Glutamatergic neuron (in vitro differentiated cells): ENCODE data around the gene FGD4. TPM values are rescaled to one million over a fixed set of nuclear protein-coding genes. Genes with fewer than 3 reads are reported as not detected.
A peak's percentile ranks its signal among the peaks of the same experiment; 100 is the strongest.

Experiments used
- DNase-seq: peaks from one replicate; pipeline ENCODE4 v3.0.0; 2022
- H3K27ac Mint-ChIP-seq: one replicate; pipeline ENCODE4 v1.8.0; 2020; ENCODE audit warnings: mild to moderate bottlenecking, mixed read lengths, inconsistent platforms; ENCODE audit not compliant: unreplicated experiment
- H3K27me3 Mint-ChIP-seq: one replicate; pipeline ENCODE4 v1.8.0; 2020; ENCODE audit warnings: mild to moderate bottlenecking, moderate library complexity, mixed read lengths, inconsistent platforms; ENCODE audit not compliant: unreplicated experiment
- H3K36me3 Mint-ChIP-seq: one replicate; pipeline ENCODE4 v1.8.0; 2020; ENCODE audit warnings: mild to moderate bottlenecking, mixed read lengths, inconsistent platforms; ENCODE audit not compliant: unreplicated experiment
- H3K4me1 Mint-ChIP-seq: one replicate; pipeline ENCODE4 v1.8.0; 2020; ENCODE audit warnings: mild to moderate bottlenecking, low read depth, mixed read lengths, inconsistent platforms; ENCODE audit not compliant: unreplicated experiment
- H3K4me3 Mint-ChIP-seq: one replicate; pipeline ENCODE4 v1.8.0; 2020; ENCODE audit warnings: mild to moderate bottlenecking, mixed read lengths, inconsistent platforms; ENCODE audit not compliant: unreplicated experiment
- H3K9me3 Mint-ChIP-seq: one replicate; pipeline ENCODE4 v1.8.0; 2020; ENCODE audit warnings: mild to moderate bottlenecking, moderate library complexity, mixed read lengths, inconsistent platforms; ENCODE audit not compliant: unreplicated experiment
- total RNA-seq: library from RNA; stranded (reverse); fragmentation: NEBNext Ultra II Directional; extraction: Animal tissue kit (Norgen Biotek cat#: 25700); gene quantifications from one replicate; pipeline ENCODE4 v1.2.1, GENCODE V29; 2021; ENCODE audit not compliant: unreplicated experiment
- TF ChIP-seq, protein P1 (sequence below): fragments of 200-600 bp; sonication (generic); IDR thresholded peaks from one replicate; pipeline ENCODE4 v1.5.0; 2021; ENCODE audit not compliant: partially characterized antibody, unreplicated experiment

FGD4 gene
- total RNA-seq, 1 donor from 2014 or later: 105 TPM

DNA sequence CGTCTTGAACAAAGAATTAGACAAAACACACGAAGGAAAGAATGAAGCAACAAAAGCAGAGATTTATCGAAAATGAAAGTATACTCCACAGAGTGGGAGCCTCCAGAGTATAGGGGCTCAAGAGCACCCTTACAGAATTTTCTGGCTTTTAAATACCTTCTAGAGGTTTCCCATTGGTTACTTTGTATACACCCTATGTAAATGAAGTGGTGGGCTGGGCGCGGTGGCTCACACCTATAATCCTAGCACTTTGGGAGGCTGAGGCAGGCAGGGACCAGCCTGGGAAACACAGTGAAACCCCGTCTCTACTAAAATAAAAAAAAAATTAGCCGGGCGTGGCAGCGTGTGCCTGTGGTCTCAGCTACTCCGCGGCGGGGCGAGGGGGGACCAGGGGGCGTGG, 266.7 kb downstream of the FGD4 start:
- Mint-ChIP-seq H3K36me3 (peaks cover 19% of the 10 kb centered on the region), H3K27ac (no peak overlapping the region), H3K27me3 (peaks cover 4% of the 10 kb centered on the region), H3K9me3 (peaks cover 9% of the 10 kb centered on the region), H3K4me3 (no peak overlapping the region), H3K4me1 (peaks cover 5% of the 10 kb centered on the region)
- TF ChIP-seq, protein P1, sequence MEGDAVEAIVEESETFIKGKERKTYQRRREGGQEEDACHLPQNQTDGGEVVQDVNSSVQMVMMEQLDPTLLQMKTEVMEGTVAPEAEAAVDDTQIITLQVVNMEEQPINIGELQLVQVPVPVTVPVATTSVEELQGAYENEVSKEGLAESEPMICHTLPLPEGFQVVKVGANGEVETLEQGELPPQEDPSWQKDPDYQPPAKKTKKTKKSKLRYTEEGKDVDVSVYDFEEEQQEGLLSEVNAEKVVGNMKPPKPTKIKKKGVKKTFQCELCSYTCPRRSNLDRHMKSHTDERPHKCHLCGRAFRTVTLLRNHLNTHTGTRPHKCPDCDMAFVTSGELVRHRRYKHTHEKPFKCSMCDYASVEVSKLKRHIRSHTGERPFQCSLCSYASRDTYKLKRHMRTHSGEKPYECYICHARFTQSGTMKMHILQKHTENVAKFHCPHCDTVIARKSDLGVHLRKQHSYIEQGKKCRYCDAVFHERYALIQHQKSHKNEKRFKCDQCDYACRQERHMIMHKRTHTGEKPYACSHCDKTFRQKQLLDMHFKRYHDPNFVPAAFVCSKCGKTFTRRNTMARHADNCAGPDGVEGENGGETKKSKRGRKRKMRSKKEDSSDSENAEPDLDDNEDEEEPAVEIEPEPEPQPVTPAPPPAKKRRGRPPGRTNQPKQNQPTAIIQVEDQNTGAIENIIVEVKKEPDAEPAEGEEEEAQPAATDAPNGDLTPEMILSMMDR: no peak
- no peak for DNase-seq

GRCh38 chr12:32669584-32669983, 270.2 kb downstream of the FGD4 start:
- TF ChIP-seq, protein P1: no peak
- peaks cover 11% of the 10 kb centered on the region for H3K4me1 Mint-ChIP-seq

GRCh38 chr12:32671930-32672780, 272.8 kb downstream of the FGD4 start:
- Mint-ChIP-seq H3K4me3 (no peak overlapping the region), H3K36me3 (peaks cover 19% of the 10 kb centered on the region), H3K9me3 (peaks cover 12% of the 10 kb centered on the region), H3K27ac (peak overlapping the region; percentile 90), H3K4me1 (peaks cover 10% of the 10 kb centered on the region), H3K27me3 (peaks cover 12% of the 10 kb centered on the region)
- DNase-seq: peak; percentile 53
- TF ChIP-seq, protein P1: peak; percentile 42

More at GRCh38 chr12:32669584-32669983, 270.2 kb downstream of the FGD4 start:
- Mint-ChIP-seq H3K36me3 (peaks cover 19% of the 10 kb centered on the region), H3K27ac (no peak overlapping the region), H3K27me3 (peaks cover 10% of the 10 kb centered on the region), H3K9me3 (peaks cover 12% of the 10 kb centered on the region), H3K4me3 (no peak overlapping the region)
- no peak for DNase-seq

- peaks cover 8% of the 10 kb centered on the region for H3K4me1 Mint-ChIP-seq
- DNase-seq: peak; percentile 96
- H3K4me3 Mint-ChIP-seq: peak within 1 kb of the TSS; percentile 89
- TF ChIP-seq, protein P1: no peak
- peaks cover 4% of the 10 kb centered on the region for H3K9me3 Mint-ChIP-seq
- H3K36me3 Mint-ChIP-seq: no peaks in the 10 kb centered on the region
- peaks cover 3% of the 10 kb centered on the region for H3K27me3 Mint-ChIP-seq
- H3K27ac Mint-ChIP-seq: peak within 1 kb of the TSS; percentile 88
Observed at GRCh38 chr12:32679091-32679919, 279.9 kb downstream of the FGD4 start, which contains the start of gene DNM1L. TSS of gene DNM1L (plus strand) at chr12:32679301. CDS start at chr12:32679364, 63 bp downstream.
